ENCODE results near the gene SLX9. TPM values are rescaled to one million over a fixed set of nuclear protein-coding genes. Genes with fewer than 3 reads are reported as not detected.

SLX9 gene
- total and polyA plus RNA-seq, 9 donors: 5.6 to 24.1 (median 16.6) TPM

DNA sequence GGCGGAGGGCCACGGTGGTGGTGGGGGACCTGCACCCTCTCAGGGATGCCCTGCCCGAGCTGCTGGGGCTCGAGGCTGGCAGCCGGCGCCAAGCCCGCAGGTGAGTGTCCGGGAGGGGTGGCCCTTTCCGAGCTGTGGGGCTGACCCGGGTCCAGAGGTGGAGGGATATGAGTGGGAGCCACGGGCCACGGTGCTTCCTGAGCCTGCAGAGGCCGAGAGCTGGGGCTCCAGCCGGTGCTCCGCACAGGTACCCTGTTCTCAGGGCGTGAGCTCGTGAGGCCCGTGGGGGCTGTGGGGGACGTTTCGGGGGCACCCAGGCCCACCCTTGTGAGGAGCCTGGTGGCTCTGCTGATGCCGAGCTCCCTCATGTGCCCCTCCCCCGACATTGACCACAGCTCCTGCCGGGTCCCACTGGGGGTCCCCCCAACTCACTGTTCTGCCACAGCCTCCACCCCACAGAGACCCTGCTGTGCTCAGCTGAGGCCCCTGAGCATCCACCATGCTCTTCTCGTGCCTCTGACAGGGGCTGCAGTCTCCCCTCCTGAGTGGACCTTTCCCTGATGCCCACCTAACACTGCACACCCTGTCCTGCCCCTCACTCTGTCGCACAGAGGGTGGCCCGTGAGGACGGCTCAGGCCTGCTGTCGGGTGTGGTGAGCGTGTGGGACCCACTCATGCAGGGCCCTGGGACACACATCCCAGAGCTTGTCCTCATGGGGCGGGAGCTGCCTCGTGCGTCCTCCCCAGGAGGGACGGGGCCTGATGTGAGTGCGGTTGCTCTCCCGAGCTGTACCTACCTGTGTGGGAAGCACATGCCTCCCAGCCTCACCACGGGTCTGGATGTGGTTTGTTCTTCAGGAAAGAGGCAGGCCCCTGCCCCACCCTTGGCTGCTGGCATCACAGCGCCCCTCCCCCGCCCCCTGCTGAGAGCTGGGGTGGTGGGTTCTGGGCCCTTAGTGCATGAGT, 27.5 kb downstream of the SLX9 start:
- H3K4me3 ChIP-seq: no peak overlapping the region
- intact Hi-C loops (cut with DNase I): no loop called here

DNA sequence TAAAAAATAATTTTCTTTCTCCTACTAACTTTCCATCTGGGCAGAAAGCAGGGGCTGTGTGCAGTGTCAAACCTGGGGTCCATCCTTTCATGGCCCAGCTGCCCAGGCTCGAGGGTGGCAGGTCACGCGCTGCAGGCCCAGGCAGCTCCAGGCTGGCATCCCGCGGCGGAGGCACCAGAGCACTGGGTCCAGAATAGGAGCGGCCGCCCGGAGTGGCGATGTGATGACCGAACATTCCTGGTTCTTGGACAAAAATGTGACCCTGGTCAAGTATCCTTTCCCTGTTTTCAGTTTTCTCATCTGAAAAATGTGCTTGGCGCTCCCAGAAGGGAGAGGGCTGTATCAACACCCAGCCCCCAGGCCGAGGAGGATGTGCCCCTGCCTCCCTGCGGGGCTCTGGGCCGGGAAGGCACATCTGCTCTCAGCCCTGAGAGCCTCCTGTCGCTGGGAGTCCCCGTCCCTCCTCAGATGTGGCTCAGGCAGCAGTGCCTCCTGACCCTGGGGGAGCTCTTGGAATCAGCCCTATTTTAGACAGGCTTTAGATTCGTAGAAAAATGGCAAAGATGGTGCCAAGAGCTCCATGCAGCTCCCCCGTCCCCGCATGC, 29.3 kb downstream of the SLX9 start:
- Histone ChIP-seq H3K27me3 (no peaks in the 10 kb centered on the region), H3K9me3 (no peaks in the 10 kb centered on the region), H3K4me1 (ENCODE audit: insufficient read depth) (peaks cover 8% of the 10 kb centered on the region), H3K36me3 (no peaks in the 10 kb centered on the region), H3K4me3 (no peak overlapping the region), H3K27ac (no peak overlapping the region)
- WGBS, 3 donors: 55 to 84% (median 63%) methylated on average over 20 of the region's 20 CpGs
- intact Hi-C loops (cut with DNase I): no loop called here
- TF ChIP-seq, protein P1, sequence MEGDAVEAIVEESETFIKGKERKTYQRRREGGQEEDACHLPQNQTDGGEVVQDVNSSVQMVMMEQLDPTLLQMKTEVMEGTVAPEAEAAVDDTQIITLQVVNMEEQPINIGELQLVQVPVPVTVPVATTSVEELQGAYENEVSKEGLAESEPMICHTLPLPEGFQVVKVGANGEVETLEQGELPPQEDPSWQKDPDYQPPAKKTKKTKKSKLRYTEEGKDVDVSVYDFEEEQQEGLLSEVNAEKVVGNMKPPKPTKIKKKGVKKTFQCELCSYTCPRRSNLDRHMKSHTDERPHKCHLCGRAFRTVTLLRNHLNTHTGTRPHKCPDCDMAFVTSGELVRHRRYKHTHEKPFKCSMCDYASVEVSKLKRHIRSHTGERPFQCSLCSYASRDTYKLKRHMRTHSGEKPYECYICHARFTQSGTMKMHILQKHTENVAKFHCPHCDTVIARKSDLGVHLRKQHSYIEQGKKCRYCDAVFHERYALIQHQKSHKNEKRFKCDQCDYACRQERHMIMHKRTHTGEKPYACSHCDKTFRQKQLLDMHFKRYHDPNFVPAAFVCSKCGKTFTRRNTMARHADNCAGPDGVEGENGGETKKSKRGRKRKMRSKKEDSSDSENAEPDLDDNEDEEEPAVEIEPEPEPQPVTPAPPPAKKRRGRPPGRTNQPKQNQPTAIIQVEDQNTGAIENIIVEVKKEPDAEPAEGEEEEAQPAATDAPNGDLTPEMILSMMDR (IDR thresholded peaks at IDR 0.05): no peak
- no peak for TF ChIP-seq POLR2A (IDR thresholded peaks at IDR 0.05)
- no peak for TF ChIP-seq EP300 (IDR thresholded peaks at IDR 0.05)
- DNase-seq: no peak

More for the DNA sequence above, 27.5 kb downstream of the SLX9 start:
- H3K36me3 ChIP-seq: no peaks in the 10 kb centered on the region
- H3K27ac ChIP-seq: no peak overlapping the region
- no peak for DNase-seq
- H3K27me3 ChIP-seq: no peaks in the 10 kb centered on the region
- WGBS, 3 donors: 76 to 77% (median 77%) methylated on average over 31 to 38 of the region's 38 CpGs
- TF ChIP-seq POLR2A (IDR thresholded peaks at IDR 0.05) (no peak), EP300 (IDR thresholded peaks at IDR 0.05) (no peak)
- TF ChIP-seq, protein P1 (IDR thresholded peaks at IDR 0.05): no peak
- H3K9me3 ChIP-seq: no peaks in the 10 kb centered on the region
- H3K4me1 ChIP-seq (ENCODE audit: insufficient read depth): peaks cover 10% of the 10 kb centered on the region

DNA sequence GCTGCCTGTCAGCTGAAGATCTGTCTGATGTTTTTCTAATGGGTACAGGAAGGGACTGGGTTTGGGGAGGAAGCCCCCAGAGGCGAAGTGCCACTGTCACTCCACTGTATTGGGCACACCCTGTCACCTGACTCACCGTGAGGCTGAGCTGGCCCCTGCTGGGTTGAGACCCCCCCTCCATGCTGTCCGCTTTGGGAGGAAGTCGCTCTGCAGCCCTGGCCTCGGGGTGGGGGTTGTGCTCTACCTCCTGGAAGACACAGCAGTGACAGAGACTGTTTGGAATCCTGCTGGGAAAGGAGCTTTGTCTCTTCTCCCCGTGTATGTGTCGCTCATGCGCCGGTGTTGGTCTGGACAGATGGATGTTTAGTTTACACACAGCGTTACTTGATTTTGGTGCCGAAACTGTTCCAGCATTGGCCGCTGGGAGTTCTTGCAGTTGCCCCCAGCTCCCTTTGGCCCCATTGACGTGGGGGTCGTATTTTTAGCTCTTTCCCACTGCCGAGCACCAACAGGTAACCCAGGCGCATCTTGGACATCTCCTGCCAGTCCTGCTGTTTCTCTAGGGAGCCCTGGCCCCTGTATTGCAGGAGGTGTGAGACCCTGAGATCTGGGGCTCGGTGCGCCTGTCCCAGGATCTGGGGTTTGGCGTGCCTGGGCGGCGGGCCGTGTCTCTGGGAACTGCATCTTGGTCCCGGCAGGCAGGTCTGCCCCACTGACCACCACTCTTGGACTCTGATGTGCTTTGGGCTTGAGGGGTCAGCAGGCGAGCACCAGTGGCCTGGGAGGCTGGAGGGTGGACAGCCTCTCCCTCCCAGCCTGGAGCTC, 30.3 kb downstream of the SLX9 start:
- intact Hi-C loops (cut with DNase I): no loop called here
- DNase-seq: no peak
- H3K4me1 ChIP-seq (ENCODE audit: insufficient read depth): peaks cover 8% of the 10 kb centered on the region

More for the DNA sequence above, 30.3 kb downstream of the SLX9 start:
- Histone ChIP-seq H3K36me3 (no peaks in the 10 kb centered on the region), H3K9me3 (no peaks in the 10 kb centered on the region), H3K4me3 (no peak overlapping the region), H3K27me3 (no peaks in the 10 kb centered on the region), H3K27ac (no peak overlapping the region)
- no peak for TF ChIP-seq POLR2A (IDR thresholded peaks at IDR 0.05)
- TF ChIP-seq, protein P1 (IDR thresholded peaks at IDR 0.05): no peak
- TF ChIP-seq EP300 (IDR thresholded peaks at IDR 0.05): no peak
- 76 to 83% (median 78%) methylated on average over 24 of the region's 24 CpGs for WGBS, 3 donors
